H1 (cell line): ENCODE results near the gene RNF215. TPM values are rescaled to one million over a fixed set of nuclear protein-coding genes. Genes with fewer than 3 reads are reported as not detected.

Experiments used
- CTCF ChIA-PET: fragments of 300-600 bp; sonication (Branson Sonifier 250); formaldehyde crosslinking; loops from one replicate; lab custom pipeline; 2021; ENCODE audit not compliant: partially characterized antibody; lab: Charles Lee
- POLR2A ChIA-PET: fragments of 300-600 bp; sonication (Branson Sonifier 250); formaldehyde crosslinking; loops from one replicate; lab custom pipeline; 2021; ENCODE audit warnings: inconsistent platforms; ENCODE audit not compliant: partially characterized antibody; lab: Charles Lee
- DNase-seq, 2 experiments: peaks; one replicate each; pipeline versions ENCODE4 v3.0.0 to v3.0.0-alpha.2; 2010 to 2022; ENCODE audit warnings: low spot score in 2 of 2, low read depth in 1 of 2, mixed read lengths in 1 of 2
- FAIRE-seq: peaks from 2 replicates; lab custom pipeline; 2011; peaks lifted over from hg19 to GRCh38; lab: Jason Lieb, UNC
- H2AFZ ChIP-seq: 2 replicates; pipeline ENCODE4 v1.8.1; 2012; ENCODE audit warnings: low read length, inconsistent platforms
- H2AK5ac ChIP-seq: 2 replicates; pipeline ENCODE4 v1.6.1; 2013; ENCODE audit warnings: low read depth, low read length
- H2BK120ac ChIP-seq: replicated peaks from 2 replicates; pipeline ENCODE3; 2013; ENCODE audit warnings: low read depth, low read length, inconsistent platforms
- H2BK12ac ChIP-seq: 2 replicates; pipeline ENCODE4 v1.6.1; 2013; ENCODE audit warnings: low read depth, low read length
- H2BK15ac ChIP-seq: 2 replicates; pipeline ENCODE4 v1.6.1; 2013; ENCODE audit warnings: low read length
- H2BK20ac ChIP-seq: 2 replicates; pipeline ENCODE4 v1.6.1; 2013; ENCODE audit warnings: low read length
- H2BK5ac ChIP-seq: 2 replicates; pipeline ENCODE4 v1.6.1; 2013; ENCODE audit warnings: low read depth, low read length
- H3K14ac ChIP-seq: 2 replicates; pipeline ENCODE4 v1.6.1; 2013; ENCODE audit warnings: inconsistent platforms; ENCODE audit not compliant: insufficient read length
- H3K18ac ChIP-seq: 2 replicates; pipeline ENCODE4 v1.6.1; 2013; ENCODE audit warnings: low read length; ENCODE audit errors: extremely low read depth
- H3K23ac ChIP-seq: 2 replicates; pipeline ENCODE4 v1.6.1; 2013; ENCODE audit warnings: inconsistent platforms; ENCODE audit not compliant: insufficient read length
- H3K23me2 ChIP-seq: 2 replicates; pipeline ENCODE4 v1.6.1; 2013; ENCODE audit warnings: low read depth, low read length
- H3K27ac ChIP-seq: 2 replicates; pipeline ENCODE4 v1.6.1; 2011; ENCODE audit warnings: low read depth, low read length, inconsistent platforms
- H3K27me3 ChIP-seq, 4 experiments: replicated peaks in 1 of 4; 1 replicate in 1 of 4; 2 replicates in 3 of 4; pipeline versions ENCODE4 v1.6.1 to v1.8.1; 2011 to 2013; ENCODE audit warnings: low read length in 3 of 4, mild to moderate bottlenecking in 3 of 4, inconsistent platforms in 2 of 4, mixed read lengths in 2 of 4, moderate library complexity in 1 of 4; ENCODE audit not compliant: control insufficient read depth in 3 of 4, insufficient read depth in 3 of 4; ENCODE audit errors: extremely low read depth in 1 of 4
- H3K36me3 ChIP-seq, 4 experiments: 2 replicates each; pipeline versions ENCODE4 v1.6.1 to v1.8.1; 2011 to 2013; ENCODE audit warnings: mild to moderate bottlenecking in 4 of 4, low read length in 3 of 4, moderate library complexity in 2 of 4, control low read depth in 1 of 4, inconsistent platforms in 1 of 4; ENCODE audit not compliant: insufficient read depth in 4 of 4, control insufficient read depth in 2 of 4
- H3K4ac ChIP-seq: replicated peaks from 2 replicates; pipeline ENCODE3; 2013; ENCODE audit warnings: low read length, low read depth, mixed read lengths, inconsistent platforms; ENCODE audit not compliant: insufficient read length
- H3K4me1 ChIP-seq, 4 experiments: replicated peaks in 1 of 4; 1 replicate in 1 of 4; 2 replicates in 3 of 4; pipeline versions ENCODE4 v1.6.1 to v1.8.1; 2011 to 2013; ENCODE audit warnings: low read length in 3 of 4, inconsistent platforms in 2 of 4, mixed read lengths in 1 of 4; ENCODE audit not compliant: insufficient read depth in 4 of 4, control insufficient read depth in 3 of 4
- H3K4me2 ChIP-seq, 2 experiments: 2 replicates each; pipeline versions ENCODE4 v1.6.1 to v1.8.1; 2011 to 2013; ENCODE audit warnings: low read depth in 2 of 2, low read length in 2 of 2, control low read depth in 1 of 2, inconsistent platforms in 1 of 2, mild to moderate bottlenecking in 1 of 2; ENCODE audit not compliant: insufficient read depth in 1 of 2
- H3K4me3 ChIP-seq, 4 experiments: fragments of 200-600, 300-600 bp in 1 of 4; sonication (generic), shearing (Covaris generic), sonication (Bioruptor Twin) in 1 of 4; 2 replicates each; pipeline versions ENCODE4 v1.5.1 to v1.8.1; 2011 to 2016; ENCODE audit warnings: low read length in 4 of 4, low read depth in 3 of 4, control low read depth in 2 of 4, inconsistent platforms in 2 of 4, mild to moderate bottlenecking in 2 of 4, mixed read lengths in 1 of 4, moderate library complexity in 1 of 4; ENCODE audit not compliant: insufficient read depth in 2 of 4; ENCODE audit errors: extremely low read depth in 1 of 4
- H3K56ac ChIP-seq: replicated peaks from 2 replicates; pipeline ENCODE3; 2013; ENCODE audit warnings: low read depth, mild to moderate bottlenecking, mixed read lengths, low read length, inconsistent platforms; ENCODE audit not compliant: insufficient read length
- H3K79me1 ChIP-seq: 2 replicates; pipeline ENCODE4 v1.6.1; 2013; ENCODE audit warnings: low read depth, low read length, control low read depth
- H3K79me2 ChIP-seq, 2 experiments: 2 replicates each; pipeline versions ENCODE4 v1.6.1 to v1.8.1; 2012 to 2013; ENCODE audit warnings: low read length in 2 of 2, mild to moderate bottlenecking in 2 of 2, inconsistent platforms in 1 of 2; ENCODE audit not compliant: insufficient read depth in 2 of 2, control insufficient read depth in 1 of 2
- H3K9ac ChIP-seq, 4 experiments: replicated peaks in 1 of 4; 1 replicate in 1 of 4; 2 replicates in 3 of 4; pipeline versions ENCODE4 v1.6.1 to v1.8.1; 2011 to 2013; ENCODE audit warnings: low read depth in 3 of 4, low read length in 3 of 4, control low read depth in 2 of 4, mild to moderate bottlenecking in 2 of 4, moderate library complexity in 2 of 4, inconsistent platforms in 1 of 4; ENCODE audit errors: extremely low read depth in 1 of 4
- H3K9me3 ChIP-seq, 2 experiments: 2 replicates each; pipeline versions ENCODE4 v1.6.1 to v1.8.1; 2012 to 2013; ENCODE audit warnings: mild to moderate bottlenecking in 2 of 2, moderate library complexity in 2 of 2, control low read depth in 1 of 2, inconsistent platforms in 1 of 2, low read depth in 1 of 2, low read length in 1 of 2, mixed read lengths in 1 of 2; ENCODE audit not compliant: insufficient read depth in 2 of 2
- H4K20me1 ChIP-seq, 2 experiments: replicated peaks in 1 of 2; 2 replicates each; pipeline versions ENCODE3 to v1.8.1; 2011 to 2013; ENCODE audit warnings: inconsistent platforms in 2 of 2, low read length in 2 of 2, mild to moderate bottlenecking in 1 of 2; ENCODE audit not compliant: insufficient read depth in 2 of 2, control insufficient read depth in 1 of 2
- H4K5ac ChIP-seq: 2 replicates; pipeline ENCODE4 v1.6.1; 2013; ENCODE audit warnings: low read length, low read depth, mixed read lengths, inconsistent platforms; ENCODE audit not compliant: insufficient read length
- H4K8ac ChIP-seq: 2 replicates; pipeline ENCODE4 v1.8.0; 2013; ENCODE audit warnings: mild to moderate bottlenecking, moderate library complexity, low read length, inconsistent platforms; ENCODE audit not compliant: insufficient read depth; ENCODE audit errors: extremely low read depth
- H4K91ac ChIP-seq: replicated peaks from 2 replicates; pipeline ENCODE3; 2013; ENCODE audit warnings: low read length, mixed read lengths, inconsistent platforms; ENCODE audit not compliant: insufficient read length
- CTBP2 ChIP-seq: IDR thresholded peaks from 2 replicates; pipeline ENCODE4 v1.7.0; 2011; ENCODE audit warnings: borderline replicate concordance, mild to moderate bottlenecking, moderate library complexity, mixed read lengths, low read length; ENCODE audit not compliant: insufficient read depth, insufficient read length
- EP300 ChIP-seq, 2 experiments: IDR thresholded peaks; 1 replicate in 1 of 2; 2 replicates in 1 of 2; pipeline ENCODE4 v1.6.1; 2011 to 2012; ENCODE audit warnings: low read depth in 2 of 2, low read length in 2 of 2, mild to moderate bottlenecking in 2 of 2, borderline replicate concordance in 1 of 2, inconsistent platforms in 1 of 2, moderate library complexity in 1 of 2
- TCF12 ChIP-seq: IDR thresholded peaks from 2 replicates; pipeline ENCODE4 v1.6.1; 2011; ENCODE audit warnings: low read depth, mild to moderate bottlenecking, low read length
- WGBS, 2 experiments: shearing (Covaris generic) in 1 of 2; methylation state at CpG; one replicate each; pipeline versions ENCODE4 v1.1.6 to v1.1.7; 2013 to 2015; ENCODE audit warnings: low lambda C conversion rate in 2 of 2, mixed read lengths in 2 of 2, inconsistent platforms in 1 of 2, low coverage in 1 of 2, missing lambda C conversion rate in 1 of 2; ENCODE audit not compliant: insufficient replicate concordance in 2 of 2, insufficient coverage in 1 of 2, insufficient read length in 1 of 2; ENCODE audit errors: extremely low coverage in 1 of 2, missing lambda C conversion rate in 1 of 2; 5-methylcytosine and 5-hydroxymethylcytosine counted together
- polyA plus RNA-seq, 7 experiments: library from polyadenylated mRNA; depleted of rRNA in 3 of 7; stranded (reverse) in 5 of 7; unstranded in 2 of 7; fragments of >200 nt in 5 of 7; fragments of 200-250 nt in 2 of 7; gene quantifications; 1 replicate in 5 of 7; 2 replicates in 1 of 7; 4 replicates in 1 of 7; pipeline versions ENCODE4 v1.2.1 to v1.2.3, GENCODE V29; 2011 to 2013; ENCODE audit warnings: missing spikeins in 2 of 7, mixed read lengths in 2 of 7
- total RNA-seq: library from RNA; stranded (reverse); fragmentation: NEBNext Ultra II Directional; extraction: Animal tissue kit (Norgen Biotek cat#: 25700); gene quantifications from 2 replicates; pipeline ENCODE4 v1.2.1, GENCODE V29; 2021

Gene RNF215
- total and polyA plus RNA-seq, 2 of the 8 experiments (the other 6 are each of a cell fraction or from before 2014, with no cell fraction given) = 13.1 to 19.0 TPM

DNA sequence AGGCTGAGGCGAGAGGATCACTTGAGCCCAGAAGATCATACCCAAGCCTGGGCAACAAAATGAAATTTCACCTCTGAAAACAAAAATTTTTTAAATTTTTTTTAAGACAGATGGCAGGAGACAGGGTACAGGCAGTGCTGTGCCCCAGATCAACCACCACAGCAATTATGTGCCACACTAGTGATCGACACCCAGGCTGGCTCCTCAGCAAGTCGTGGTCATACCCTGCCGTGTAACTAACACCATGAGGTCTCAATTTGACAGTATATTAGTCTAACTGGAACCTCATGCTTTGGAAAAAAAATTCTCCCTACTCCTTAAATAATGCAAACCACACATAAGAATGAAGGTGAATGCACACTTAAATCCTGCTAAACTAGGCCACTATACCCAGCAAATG, 38.8 kb downstream of the RNF215 start:
- ChIA-PET POLR2A (interaction anchor here (1.3 to 1.5 kb wide), 2 partner anchors 8 to 12 kb away, joined by 4 to 5 read pairs; partner anchors contain the start of genes CCDC157 and SF3A1), CTCF (interaction anchor here (1.5 kb wide), 1 partner anchor 12 kb away, joined by 3 read pairs; no protein-coding TSS in a partner anchor)
- H4K91ac ChIP-seq = no peak overlapping the region
- no peak overlapping the region for H2BK20ac ChIP-seq
- no peak overlapping the region for H3K4me3 ChIP-seq
- no peak overlapping the region for H3K23ac ChIP-seq
- H3K36me3 ChIP-seq = peaks cover 29 to 88% (median 68%) of the 10 kb centered on the region in 4 experiments
- H2AFZ ChIP-seq = no peak overlapping the region
- no peak overlapping the region for H3K27ac ChIP-seq
- no peaks in the 10 kb centered on the region for H3K9me3 ChIP-seq
- no peak overlapping the region for H3K14ac ChIP-seq
- H4K20me1 ChIP-seq = peaks cover 12 to 24% of the 10 kb centered on the region in 2 experiments
- H3K27me3 ChIP-seq = no peaks in the 10 kb centered on the region
- no peak for TF ChIP-seq CTBP2
- TF ChIP-seq TCF12 = no peak
- no peak for TF ChIP-seq EP300 (IDR thresholded peaks at IDR 0.05; ENCODE audit: borderline replicate concordance in 1 of 2, low read depth in 2 of 2, low read length in 2 of 2)
- H2BK12ac ChIP-seq = no peak overlapping the region
- H2AK5ac ChIP-seq = no peak overlapping the region
- H2BK120ac ChIP-seq = no peak overlapping the region
- no peak overlapping the region for H3K4me2 ChIP-seq
- no peak overlapping the region for H3K18ac ChIP-seq
- H3K4me1 ChIP-seq = no peaks in the 10 kb centered on the region
- no peak overlapping the region for H2BK5ac ChIP-seq
- H2BK15ac ChIP-seq = no peak overlapping the region
- peaks cover 0 to 32% of the 10 kb centered on the region in 2 experiments; a peak in 1 of 4 replicates for H3K79me2 ChIP-seq
- H3K79me1 ChIP-seq = no peaks in the 10 kb centered on the region; the same call in 1 of the 2 replicates
- WGBS, 2 experiments = 94% methylated on average over 4 of the region's 4 CpGs; no CpG with 5 or more reads in 1 of the 2 experiments
- DNase-seq (no peak), FAIRE-seq (no peak)
- H3K9ac ChIP-seq = no peak overlapping the region
- no peak overlapping the region for H3K4ac ChIP-seq
- H3K56ac ChIP-seq = no peak overlapping the region
- H4K8ac ChIP-seq = no peak overlapping the region
- no peaks in the 10 kb centered on the region for H3K23me2 ChIP-seq
- no peak overlapping the region for H4K5ac ChIP-seq
